Loucy (cell line): Measurements from ENCODE around the gene RAPH1.
"Not testable (repeated sequence)": the region's sequence is repeated elsewhere in the genome, so short reads cannot be mapped to it uniquely, and the experiment has no call there.

Experiments
- CTCF ChIP-seq: fragments of 200-600 bp; sonication (generic); conservative IDR thresholded peaks from 2 replicates; pipeline ENCODE4 v1.5.1; 2014; ENCODE audit warnings: mild to moderate bottlenecking, antibody characterized with exemption, low read length
- EZH2phosphoT487 ChIP-seq: fragments of 200-600 bp; IDR thresholded peaks from 2 replicates; pipeline ENCODE4 v1.6.1; 2018; ENCODE audit warnings: antibody characterized with exemption, mild to moderate bottlenecking, moderate library complexity, borderline replicate concordance

- TF ChIP-seq CTCF, EZH2phosphoT487: not testable (repeated sequence)
These were observed 21.8 kb downstream of the RAPH1 start for GRCh38 chr2:203513268-203513667.
